Measurements from ENCODE around the gene FLNB.

GRCh38 chr3:58107597-58107996, 99.4 kb downstream of the FLNB start:
- TF ChIP-seq CTCF (IDR thresholded peaks at IDR 0.05) (no peak), POLR2A (IDR thresholded peaks at IDR 0.05) (no peak)

Measured in thyroid gland (tissue), 4 donors.